Stimulated activated CD4-positive, alpha-beta T cell treated with anti-CD3 and anti-CD28 coated beads, Interleukin-2, amount 100 ng/mL, for 24 hours (primary cell): ENCODE data around the gene CRACR2B.

Source experiments
- DNase-seq, 2 donors: peaks; one replicate each; pipeline ENCODE4 v3.0.0-alpha.2; 2020

Gene CRACR2B

DNA sequence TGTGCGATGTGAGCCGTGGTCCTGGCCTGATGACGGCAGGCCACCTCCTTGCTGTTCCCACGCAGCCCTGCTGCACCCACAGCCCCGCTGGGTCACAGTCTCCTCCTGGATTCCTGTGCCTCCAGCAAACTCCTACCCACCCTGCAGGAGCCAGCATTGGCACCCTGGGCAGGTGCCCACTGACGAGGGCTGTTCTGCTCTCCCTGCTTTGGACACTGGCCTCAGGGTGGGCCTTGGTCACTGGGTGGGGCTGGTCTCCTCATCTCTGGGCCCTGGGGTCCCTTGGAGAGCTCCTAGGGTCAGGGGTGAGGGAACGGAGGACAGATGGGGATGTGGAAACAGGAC lies 27.6 kb downstream of the CRACR2B start:
- DNase-seq, result no peak

DNA sequence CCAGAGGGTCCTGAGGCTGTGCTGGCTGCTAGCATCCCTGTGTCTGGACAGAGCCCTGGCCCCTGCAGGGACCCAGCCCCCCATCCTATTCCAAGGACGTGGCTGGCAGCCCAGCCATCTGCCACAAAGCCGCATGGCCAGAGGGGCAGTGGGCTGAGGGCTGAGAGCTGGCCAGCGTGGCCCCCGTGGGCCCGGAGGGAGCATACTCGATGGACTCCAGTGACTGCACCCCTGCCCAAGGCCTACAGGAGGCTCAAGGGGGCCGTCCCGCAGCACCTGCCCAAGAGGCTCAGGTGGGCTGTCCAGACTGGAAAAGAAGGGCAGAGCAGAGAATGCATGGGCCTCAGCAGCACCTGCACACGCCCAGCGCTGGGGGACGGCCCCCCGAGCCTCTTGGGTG lies 28.1 kb downstream of the CRACR2B start:
- DNase-seq, result no peak

DNA sequence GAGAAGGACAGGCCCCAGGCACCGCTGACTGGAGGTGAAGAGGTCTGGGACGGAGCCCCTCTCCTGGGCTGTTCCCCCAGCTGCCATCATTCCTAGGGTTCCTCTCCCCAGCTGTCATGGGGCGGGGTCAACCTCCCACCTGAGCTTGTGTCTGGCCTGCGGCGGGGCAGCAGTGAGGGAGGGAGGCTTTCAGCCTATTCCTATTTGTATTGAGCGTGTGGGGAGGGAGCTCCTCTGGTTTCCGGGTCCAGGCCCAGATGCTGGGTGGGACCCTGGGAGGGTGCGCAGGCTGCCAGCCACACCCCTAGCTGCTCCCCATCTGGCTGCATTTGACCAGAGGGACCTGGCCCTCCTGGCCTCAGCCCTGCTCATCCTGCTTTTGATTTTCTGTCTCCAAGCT lies 28.7 kb downstream of the CRACR2B start:
- no peak for DNase-seq

DNA sequence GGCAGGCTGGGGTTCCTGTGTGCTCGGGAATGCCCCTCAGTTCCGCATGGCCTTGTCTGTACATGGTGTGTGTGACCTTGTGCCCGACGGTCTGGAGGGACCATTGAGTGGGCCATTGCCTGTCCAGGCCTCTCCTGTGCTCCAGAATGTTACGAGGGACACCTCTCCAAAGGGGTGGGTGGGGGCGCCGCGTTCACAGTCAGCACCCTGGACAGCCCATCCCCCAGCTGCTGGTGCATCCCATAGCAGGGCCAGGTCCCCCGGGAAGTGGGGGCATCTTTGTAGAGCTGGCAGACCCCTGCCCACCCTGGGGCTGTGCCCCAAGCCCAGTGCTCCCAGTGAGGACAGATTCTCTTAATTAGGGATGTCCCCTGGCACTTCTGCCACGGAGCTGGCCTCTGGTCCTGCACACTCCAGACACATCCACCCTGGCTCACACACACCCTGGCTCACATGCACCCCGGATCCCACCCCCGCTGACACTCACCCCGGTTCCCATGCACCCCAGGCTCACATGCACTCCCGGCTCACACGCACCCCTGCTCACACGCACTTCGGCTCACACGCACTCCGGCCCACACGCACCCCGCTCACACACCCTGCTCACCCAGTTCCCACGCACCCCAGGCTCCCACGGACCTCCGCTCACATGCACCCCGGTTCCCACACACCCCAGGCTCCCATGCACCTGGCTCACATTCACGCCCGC lies 30.5 kb downstream of the CRACR2B start:
- no peak for DNase-seq

DNA sequence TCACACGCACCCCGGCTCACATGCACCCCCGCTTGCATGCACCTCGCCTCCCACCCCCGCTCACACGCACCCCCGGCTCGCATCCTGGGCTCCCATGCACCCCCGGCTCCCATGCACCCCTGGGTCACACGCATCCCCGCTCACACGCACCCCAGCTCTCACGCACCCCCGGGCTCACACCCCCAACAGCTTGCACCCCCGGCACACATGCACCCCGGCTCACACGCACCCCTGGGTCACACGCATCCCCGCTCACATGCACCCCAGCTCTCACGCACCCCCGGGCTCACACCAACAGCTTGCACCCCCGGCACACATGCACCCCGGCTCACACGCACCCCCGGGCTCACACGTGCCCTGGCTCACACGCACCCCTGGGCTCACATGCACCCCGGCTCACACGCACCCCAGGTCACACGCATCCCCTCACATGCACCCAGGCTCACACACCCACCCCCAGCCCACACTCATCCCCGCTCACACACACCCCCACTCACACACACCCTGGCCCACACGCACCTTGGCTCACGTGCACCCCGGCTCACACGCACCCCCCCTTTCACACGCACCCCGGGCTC lies 31.1 kb downstream of the CRACR2B start:
- DNase-seq, result no peak

DNA sequence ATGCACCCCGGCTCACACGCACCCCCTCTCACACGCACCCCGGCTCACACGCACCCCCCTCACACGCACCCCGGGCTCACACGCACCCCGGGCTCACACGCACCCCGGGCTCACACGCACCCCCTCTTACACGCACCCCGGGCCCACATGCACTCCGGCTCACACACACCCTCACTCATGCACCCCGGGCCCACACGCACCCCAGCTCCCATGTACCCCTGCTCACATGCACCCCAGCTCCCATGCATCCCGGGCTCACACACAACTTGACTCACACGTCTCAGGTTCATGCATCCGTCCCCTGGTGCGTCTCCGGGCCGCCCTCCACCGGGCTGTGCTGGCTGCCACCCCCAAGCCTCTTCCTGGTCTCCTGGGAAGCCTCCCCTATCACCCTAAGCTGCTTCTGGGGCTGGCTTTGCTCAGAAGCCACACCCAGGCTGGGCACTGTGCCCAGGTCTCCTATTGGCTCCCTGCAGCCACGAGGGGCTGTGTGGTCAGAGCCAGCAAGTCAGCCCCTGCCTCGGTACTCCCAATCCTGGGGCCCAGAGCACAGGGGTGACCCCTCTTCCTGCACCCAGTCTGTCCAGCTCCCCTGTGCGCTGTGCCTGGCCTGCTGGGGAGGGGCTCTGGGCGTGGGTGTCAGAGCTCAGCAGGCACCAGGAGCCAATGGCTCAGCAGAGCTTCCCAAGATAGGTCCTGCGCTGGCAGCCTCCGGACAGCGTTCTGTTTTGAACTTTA lies 31.8 kb downstream of the CRACR2B start:
- no peak for DNase-seq

DNA sequence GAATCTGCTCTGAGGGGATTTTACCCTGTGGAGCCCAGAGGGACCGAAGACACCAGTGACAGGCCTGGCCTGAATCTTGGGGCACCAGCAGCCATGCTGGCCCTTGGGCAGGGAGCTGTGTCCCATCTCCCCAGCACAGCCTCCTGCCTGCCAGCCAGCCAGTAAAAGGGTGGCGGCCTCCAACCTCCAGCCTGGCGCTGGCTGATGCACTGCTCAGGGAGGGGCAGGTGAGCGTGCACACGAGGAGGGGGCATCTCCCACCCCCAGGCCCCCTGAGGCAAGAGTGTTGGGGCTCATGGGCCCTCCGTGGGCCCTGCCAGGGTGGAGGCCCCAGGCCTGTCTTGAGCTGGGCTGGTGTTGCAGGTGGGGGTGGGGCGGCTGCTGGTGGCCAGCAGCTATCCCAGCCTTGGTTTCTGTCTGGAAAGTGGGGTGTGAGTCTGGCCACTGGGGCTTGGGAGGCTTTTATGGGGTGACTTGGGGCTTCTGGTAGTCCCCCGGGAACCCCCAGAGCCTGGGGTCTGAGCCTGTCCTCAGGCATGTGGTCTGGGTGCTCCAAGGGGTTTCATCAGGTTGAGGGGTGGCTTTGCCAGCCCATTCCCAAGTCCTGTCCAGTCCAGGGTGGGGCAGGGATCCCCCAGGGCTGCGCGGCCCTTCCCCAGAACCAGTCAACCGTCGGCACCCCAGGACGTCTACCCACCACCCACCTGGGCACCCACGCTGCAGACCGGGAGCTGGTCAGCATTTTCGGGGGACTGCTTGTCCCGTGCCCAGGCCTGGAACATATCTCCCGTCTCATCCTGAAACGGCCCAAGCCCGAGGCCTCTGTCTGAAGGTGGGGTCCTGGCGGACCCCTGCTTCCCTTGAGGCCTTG lies 32.8 kb downstream of the CRACR2B start:
- DNase-seq, result no peak

DNA sequence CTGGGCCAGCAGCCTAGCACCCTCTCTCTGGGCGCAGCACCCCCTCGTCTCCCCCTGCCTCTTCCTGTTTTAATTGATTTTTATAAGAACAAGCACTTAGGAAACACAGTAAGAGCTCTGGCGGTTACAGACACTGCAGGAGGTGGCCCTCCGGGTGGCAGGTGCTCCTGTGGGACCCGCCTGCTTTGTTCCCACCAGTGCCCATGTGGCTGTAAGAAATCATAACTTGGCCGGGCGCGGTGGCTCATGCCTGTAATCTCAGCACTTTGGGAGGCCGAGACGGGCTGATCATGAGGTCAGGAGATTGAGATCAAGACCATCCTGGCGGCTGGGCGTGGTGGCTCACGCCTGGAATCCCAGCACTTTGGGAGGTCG lies 33.4 kb downstream of the CRACR2B start:
- DNase-seq, result no peak

DNA sequence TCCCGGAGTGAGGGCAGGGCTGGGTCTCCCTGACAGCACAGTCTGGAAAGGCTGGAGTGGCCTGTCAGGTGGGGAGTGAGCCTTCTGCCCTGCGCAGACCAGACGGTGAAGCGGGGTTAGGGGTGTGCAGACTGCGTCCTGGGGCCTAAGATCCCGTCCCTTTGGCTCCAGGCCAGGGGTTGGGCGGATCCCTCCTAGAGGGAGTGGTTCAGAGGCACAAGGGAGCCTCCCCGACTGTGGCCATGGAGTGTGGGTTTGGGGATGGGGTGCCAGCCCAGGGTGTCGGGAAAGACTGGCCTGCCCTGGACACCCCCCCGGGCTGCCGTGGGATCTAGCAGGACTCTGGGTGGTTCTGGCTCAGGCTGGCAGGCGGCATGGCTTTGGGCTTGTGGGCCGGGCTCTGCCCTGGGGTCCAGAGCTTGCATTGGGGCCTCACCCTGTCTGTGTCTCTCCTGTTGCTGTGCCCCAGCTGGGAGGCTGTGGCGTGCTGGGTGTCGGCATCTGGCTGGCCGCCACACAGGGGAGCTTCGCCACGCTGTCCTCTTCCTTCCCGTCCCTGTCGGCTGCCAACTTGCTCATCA lies 34.5 kb downstream of the CRACR2B start:
- no peak for DNase-seq

DNA sequence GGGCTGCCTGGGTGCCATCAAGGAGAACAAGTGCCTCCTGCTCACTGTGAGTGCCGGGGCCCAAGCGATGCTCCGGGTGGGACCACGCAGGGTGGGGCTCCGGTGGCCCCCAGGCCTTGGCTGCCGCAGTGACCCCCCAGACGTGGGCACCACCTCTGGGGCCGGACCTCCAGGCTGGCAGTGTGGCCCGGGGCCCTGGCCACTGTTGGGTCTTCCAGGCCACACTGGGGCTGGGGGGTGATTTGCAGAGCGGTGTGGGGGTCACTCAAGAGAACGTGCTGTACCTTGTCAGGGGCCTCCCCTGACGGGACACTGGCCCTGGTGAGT lies 34.9 kb downstream of the CRACR2B start:
- DNase-seq, result no peak

DNA sequence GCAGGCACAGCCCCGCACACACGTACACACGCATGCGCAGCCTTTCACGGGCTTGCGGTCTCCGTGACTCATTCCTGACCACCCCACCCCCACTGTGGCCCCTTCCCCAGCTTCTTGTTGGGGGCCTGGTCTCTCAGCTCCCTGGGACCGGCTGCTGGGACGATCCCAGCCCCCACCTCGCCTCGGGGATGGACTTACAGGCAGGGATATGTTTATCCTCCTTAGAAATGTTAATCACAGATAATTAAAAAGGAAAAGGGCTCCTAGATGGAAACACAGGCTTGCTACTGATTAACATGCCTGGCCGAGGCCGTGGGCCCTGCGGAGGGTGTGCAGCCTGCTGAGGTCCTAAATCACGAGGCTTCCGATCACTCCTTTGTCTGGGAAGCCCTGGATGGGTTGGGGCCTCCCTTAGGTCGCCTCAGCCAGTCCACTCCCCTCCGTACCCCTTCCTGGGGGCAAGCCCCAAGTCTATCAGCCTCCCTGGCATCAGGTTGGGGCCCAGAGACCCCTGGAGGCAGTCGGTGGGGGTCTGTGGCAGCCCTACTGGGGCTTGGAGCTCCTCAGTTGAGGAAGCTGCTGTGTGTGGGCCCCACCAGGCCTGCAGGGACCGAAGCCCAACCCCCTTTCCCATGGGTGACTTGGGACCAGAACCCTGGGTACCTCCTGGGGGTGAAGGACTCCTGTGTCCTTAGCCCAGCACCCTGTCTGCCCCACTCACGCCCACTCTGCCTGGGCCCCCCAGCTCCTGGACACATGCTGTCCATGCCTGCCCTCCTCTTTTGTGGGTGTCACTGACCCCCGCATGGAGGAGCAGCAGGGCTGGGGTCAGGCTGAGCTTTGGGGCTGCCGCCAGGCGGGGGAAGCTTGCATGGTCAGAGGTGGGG lies 35.5 kb downstream of the CRACR2B start:
- no peak for DNase-seq

DNA sequence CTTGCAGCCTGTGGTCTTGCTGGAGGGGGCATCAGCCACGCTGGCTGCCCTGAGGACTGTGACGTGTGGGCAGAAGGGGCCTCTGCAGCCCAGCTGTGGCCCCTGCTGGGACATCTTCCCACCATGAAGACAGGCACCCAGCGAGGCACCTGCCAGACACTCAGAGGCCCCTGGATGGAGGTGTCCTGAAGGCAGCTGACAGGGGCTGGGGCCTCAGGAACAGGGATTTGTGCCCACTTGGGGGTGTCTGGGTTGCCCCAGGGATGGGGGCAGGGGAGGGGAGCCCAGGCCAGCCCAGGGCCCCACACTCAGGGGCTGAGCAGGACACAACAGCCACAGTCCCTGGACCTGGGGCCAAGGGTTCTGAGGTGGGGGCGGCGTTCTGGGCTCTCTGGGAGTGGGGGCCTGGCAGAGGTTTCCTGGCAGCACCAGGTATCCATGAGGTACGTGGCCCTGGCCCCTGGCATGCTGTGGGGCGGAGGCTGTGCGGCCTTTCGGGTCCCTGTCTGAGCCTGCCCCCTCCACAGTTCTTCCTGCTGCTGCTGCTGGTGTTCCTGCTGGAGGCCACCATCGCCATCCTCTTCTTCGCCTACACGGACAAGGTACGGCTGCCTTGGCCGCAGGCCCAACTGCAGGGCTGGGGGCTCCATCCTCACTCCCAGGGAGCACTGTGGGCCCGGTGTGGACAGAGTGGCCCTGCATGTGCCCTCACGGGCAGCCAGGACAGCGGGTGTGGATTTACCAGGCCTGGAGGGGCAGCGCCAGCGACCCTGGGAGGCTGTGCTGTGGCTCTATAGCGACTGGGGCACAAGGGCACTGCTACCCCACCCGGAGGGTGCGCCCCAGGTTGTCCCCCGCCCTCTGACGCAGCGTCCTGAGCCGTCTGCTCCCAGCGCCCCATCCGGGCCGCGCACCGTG lies 36.5 kb downstream of the CRACR2B start:
- no peak for DNase-seq

DNA sequence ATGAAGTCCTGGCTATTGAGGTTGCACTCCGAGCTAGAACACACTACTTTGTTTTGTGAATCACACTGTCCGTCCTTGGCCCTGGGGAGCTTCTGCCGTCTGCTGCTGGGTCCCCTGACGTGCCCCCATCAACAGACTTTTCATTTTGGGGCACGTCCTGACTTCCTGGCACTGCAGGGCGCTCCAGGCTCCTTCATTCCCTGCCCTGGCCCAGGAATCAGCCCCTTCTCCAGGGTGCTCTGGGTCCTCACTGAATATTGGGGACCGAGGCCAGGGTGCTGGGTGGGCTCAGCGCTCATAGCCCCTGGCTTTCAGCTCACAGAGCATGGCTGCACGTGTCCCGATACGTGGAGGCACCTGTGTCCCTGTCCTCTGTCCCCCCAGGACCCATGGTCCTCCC lies 37.2 kb downstream of the CRACR2B start:
- DNase-seq, result no peak

DNA sequence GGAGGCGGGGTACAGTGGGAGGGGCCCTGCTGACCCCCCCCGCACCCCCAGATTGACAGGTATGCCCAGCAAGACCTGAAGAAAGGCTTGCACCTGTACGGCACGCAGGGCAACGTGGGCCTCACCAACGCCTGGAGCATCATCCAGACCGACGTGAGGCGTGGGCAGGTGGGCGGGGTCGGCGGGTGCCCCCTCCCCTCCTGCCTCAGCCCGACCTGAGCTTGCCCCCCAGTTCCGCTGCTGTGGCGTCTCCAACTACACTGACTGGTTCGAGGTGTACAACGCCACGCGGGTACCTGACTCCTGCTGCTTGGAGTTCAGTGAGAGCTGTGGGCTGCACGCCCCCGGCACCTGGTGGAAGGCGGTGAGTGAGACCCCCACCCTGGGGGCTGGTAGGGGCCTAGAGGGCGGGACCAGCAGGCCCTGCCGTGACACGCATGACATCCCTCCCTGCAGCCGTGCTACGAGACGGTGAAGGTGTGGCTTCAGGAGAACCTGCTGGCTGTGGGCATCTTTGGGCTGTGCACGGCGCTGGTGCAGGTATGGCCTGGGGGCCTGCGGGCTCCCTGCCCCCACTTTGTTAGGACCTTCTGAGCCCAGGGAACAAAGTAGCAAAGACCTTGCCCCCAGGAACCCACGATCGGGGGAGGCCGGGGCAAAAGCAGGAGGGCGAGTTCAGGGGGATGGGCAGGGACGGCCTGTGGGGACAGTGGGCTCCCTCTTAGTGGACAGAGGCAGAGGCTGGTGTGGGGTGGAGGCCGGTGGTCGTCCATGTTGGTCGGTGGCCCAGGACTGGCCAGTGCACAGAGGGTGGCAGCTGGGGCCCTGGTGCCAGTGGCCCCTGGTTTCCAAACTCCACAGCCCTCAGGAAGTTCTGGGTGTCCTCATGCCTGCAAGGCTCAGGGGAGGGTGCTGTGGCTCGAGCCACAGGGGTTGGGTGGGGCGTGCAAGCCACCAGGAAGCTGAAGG lies 38.0 kb downstream of the CRACR2B start:
- no peak for DNase-seq

DNA sequence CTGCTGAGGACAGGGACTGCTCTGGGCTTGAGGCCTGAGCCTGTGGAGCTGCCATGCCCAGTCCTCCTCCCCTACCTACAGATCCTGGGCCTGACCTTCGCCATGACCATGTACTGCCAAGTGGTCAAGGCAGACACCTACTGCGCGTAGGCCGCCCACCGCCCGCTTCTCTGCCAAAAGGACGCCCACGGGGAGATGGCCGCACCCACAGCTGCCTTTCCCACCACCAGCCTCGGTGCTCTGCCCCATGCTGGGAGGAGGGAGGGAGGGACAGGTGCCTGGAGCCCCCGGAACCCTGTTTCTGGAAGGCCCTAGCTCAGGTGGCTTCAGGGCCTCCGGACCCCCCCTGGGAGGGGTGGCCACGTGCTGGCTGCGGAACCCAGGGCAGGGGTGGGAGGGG lies 38.8 kb downstream of the CRACR2B start:
- no peak for DNase-seq

DNA sequence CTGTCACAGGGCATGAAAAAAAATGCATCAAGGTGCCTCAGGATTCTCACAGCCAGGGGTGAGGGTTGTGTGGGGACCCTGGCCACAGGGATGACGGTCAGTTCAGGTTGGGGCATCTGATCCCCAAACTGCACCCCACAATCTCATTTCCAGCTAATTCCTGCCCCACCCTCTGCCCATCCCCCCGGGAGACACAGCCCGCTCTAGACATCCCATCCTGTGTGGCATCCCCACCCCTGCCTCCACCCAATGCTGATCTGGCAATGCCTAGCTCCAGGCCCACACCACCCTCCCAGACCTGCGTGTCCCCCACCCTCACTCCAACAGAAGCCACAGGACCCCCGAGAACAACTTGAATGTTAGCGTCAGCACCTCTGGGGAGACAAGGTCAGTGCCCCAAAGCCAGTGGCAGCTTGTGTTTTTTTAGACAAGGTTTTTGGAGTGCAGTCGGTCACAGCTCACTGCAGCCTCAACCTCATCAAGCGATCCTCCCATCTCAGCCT lies 40.2 kb downstream of the CRACR2B start:
- no peak for DNase-seq

DNA sequence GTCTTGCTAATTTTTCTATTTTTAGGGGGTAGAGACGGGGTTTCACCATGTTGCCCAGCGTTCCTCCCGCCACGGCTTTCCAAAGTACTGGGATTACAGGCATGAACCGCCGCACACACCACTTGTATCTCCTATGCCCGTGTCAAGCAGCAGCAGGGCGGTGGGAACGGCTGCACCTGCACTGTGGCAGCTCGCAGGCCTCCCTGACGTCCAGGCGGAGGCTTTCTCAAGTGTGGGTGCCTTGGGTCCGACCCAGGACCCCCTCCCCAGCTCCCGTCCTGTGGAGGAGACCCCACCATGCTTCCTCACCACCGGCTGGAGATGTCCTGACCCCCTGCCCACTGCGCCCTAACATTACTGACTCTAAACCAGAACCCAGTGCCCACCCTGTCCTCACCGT lies 40.7 kb downstream of the CRACR2B start:
- no peak for DNase-seq

DNA sequence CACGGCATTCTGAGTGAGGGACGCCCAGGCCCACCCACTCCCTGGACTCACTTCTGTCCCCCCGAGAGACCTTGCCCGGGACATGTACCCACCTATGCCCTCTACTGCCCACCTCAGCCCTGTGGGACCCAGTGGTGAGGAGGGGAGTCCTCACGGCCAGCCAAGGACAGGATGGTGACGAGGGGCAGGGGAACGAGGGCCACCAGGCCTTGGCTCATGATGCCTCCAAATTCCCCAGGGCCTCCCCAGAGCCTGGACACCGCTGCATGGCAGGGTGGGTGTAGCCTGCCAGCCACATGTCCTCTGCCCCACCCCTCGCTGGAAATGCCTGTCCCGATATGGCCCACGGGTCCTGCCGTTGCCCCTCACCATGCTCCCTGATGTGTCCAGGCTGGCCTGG lies 41.1 kb downstream of the CRACR2B start:
- DNase-seq, result no peak

DNA sequence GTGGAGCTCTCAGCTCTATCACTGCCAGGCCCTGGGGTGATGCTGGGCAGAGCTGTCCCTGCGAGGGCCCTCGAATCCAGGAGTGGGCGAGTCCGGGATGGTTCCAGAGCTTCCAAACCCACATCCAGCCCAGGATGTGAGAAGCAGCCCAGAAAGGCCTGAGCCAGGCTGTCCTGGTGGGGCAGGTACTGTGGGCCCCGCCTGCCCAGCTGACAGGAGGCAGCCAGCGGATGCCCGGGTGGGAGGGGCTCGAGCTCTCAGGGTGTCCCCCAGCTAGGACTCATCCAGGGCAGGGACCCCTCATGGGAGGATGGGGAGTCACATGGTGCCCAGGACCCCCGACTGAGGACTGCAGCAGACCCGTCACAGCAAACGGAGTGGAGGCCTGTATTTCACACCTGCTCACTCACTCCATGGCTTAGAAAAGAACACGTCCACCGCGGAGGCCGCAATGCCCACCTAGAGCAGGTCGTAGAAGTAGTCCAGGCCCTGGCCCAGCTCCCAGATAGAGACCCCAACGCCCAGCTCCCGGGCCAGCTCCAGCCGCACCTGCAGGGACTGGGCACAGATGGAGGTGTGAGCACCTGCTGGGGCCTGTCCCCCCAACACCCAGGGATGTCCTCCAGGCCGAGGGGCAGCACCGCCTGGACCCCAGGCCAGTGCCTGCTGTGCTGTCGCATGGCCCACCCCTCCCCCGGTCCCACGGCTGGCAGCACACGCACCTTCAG lies 41.8 kb downstream of the CRACR2B start:
- no peak for DNase-seq
